Activated naive CD4-positive, alpha-beta T cell treated with anti-CD3 and anti-CD28 coated beads for 36 hours (primary cell): Measurements from ENCODE around the gene ARHGAP25. TPM values are rescaled to one million over a fixed set of nuclear protein-coding genes. Genes with fewer than 3 reads are reported as not detected.
"Not testable (repeated sequence)": the region's sequence is repeated elsewhere in the genome, so short reads cannot be mapped to it uniquely, and the experiment has no call there.

Experiments used
- CTCF ChIA-PET: fragments of 350-600 bp; sonication (Branson Sonifier 250); formaldehyde crosslinking; loops from one replicate; lab custom pipeline; 2021; ENCODE audit warnings: antibody characterized with exemption; lab: Charles Lee
- DNase-seq: peaks from one replicate; pipeline ENCODE4 v3.0.0-alpha.2; 2020
- H3K27ac Mint-ChIP-seq: one replicate; pipeline ENCODE4 v1.8.0; 2021; ENCODE audit warnings: mild to moderate bottlenecking, mixed read lengths
- H3K27me3 Mint-ChIP-seq: one replicate; pipeline ENCODE4 v1.8.0; 2021; ENCODE audit warnings: low read depth, mixed read lengths
- H3K36me3 Mint-ChIP-seq: one replicate; pipeline ENCODE4 v1.8.0; 2021; ENCODE audit warnings: low read depth, mixed read lengths
- H3K4me1 Mint-ChIP-seq: one replicate; pipeline ENCODE4 v1.8.0; 2021; ENCODE audit warnings: low read depth, mixed read lengths
- H3K4me3 Mint-ChIP-seq: one replicate; pipeline ENCODE4 v1.8.0; 2021; ENCODE audit warnings: mild to moderate bottlenecking, moderate library complexity, mixed read lengths
- H3K9me3 Mint-ChIP-seq: one replicate; pipeline ENCODE4 v1.8.0; 2021; ENCODE audit warnings: mixed read lengths
- intact Hi-C: fragments of 100-400 bp; cut with micrococcal nuclease; formaldehyde crosslinking; loops from one replicate; pipeline ENCODE4 v1.15.1; 2023
- total RNA-seq, 2 experiments: library from RNA; stranded (reverse); gene quantifications; one replicate each; pipeline ENCODE4 v1.2.3, GENCODE V29; 2021

Gene ARHGAP25
- total RNA-seq, 2 experiments from 2014 or later = 43.0 to 46.7 TPM

- Mint-ChIP-seq H3K4me3 (no peak overlapping the region), H3K27me3 (no peaks in the 10 kb centered on the region), H3K36me3 (peaks cover 28% of the 10 kb centered on the region), H3K27ac (peak overlapping the region; percentile 25), H3K9me3 (no peaks in the 10 kb centered on the region), H3K4me1 (peaks cover 21% of the 10 kb centered on the region)
- no peak for DNase-seq
- intact Hi-C loops = no loop called here
- CTCF ChIA-PET = interaction anchor here (1.4 to 1.9 kb wide), 4 partner anchors 12 to 51 kb away, joined by 4 to 8 read pairs (median 6); no protein-coding TSS in a partner anchor
Measured at GRCh38 chr2:68787356-68787755, 52.7 kb downstream of the ARHGAP25 start.

- H3K4me3 Mint-ChIP-seq = no peak overlapping the region
- peak; percentile 40 for DNase-seq
- H3K4me1 Mint-ChIP-seq = peaks cover 40% of the 10 kb centered on the region
- H3K36me3 Mint-ChIP-seq = peaks cover 32% of the 10 kb centered on the region
- no peaks in the 10 kb centered on the region for H3K27me3 Mint-ChIP-seq
- intact Hi-C loops = no loop called here
- peak overlapping the region; percentile 61 for H3K27ac Mint-ChIP-seq
- H3K9me3 Mint-ChIP-seq = no peaks in the 10 kb centered on the region
- CTCF ChIA-PET = interaction anchor here (2.1 kb wide), 1 partner anchor 10 kb away, joined by 4 read pairs; no protein-coding TSS in a partner anchor
Measured at GRCh38 chr2:68789603-68790002, 55.0 kb downstream of the ARHGAP25 start.

- Mint-ChIP-seq H3K36me3 (peaks cover 38% of the 10 kb centered on the region), H3K9me3 (no peaks in the 10 kb centered on the region), H3K27ac (no peak overlapping the region), H3K27me3 (no peaks in the 10 kb centered on the region), H3K4me1 (peaks cover 50% of the 10 kb centered on the region), H3K4me3 (no peak overlapping the region)
- DNase-seq = no peak
- intact Hi-C loops = no loop called here
- CTCF ChIA-PET = interaction anchor here (1.2 to 2.1 kb wide), 3 partner anchors 9 to 72 kb away, joined by 4 read pairs; no protein-coding TSS in a partner anchor
Measured at GRCh38 chr2:68790600-68790999, 56.0 kb downstream of the ARHGAP25 start.

- CTCF ChIA-PET = interaction anchor here (0.6 to 1.1 kb wide), 2 partner anchors 83 to 541 kb away, joined by 3 read pairs; no protein-coding TSS in a partner anchor
- no peak overlapping the region for H3K4me3 Mint-ChIP-seq
- H3K36me3 Mint-ChIP-seq = peaks cover 45% of the 10 kb centered on the region
- DNase-seq = no peak
- intact Hi-C loops = no loop called here
- H3K4me1 Mint-ChIP-seq = peaks cover 63% of the 10 kb centered on the region
- H3K27ac Mint-ChIP-seq = peak overlapping the region; percentile 3
- no peaks in the 10 kb centered on the region for H3K9me3 Mint-ChIP-seq
- no peaks in the 10 kb centered on the region for H3K27me3 Mint-ChIP-seq
Measured at GRCh38 chr2:68791914-68792313, 57.3 kb downstream of the ARHGAP25 start.

- H3K27me3 Mint-ChIP-seq = no peaks in the 10 kb centered on the region
- no peaks in the 10 kb centered on the region for H3K9me3 Mint-ChIP-seq
- peaks cover 46% of the 10 kb centered on the region for H3K36me3 Mint-ChIP-seq
- CTCF ChIA-PET = interaction anchor here (1.0 kb wide), 1 partner anchor 41 kb away, joined by 5 read pairs; no protein-coding TSS in a partner anchor
- H3K4me1 Mint-ChIP-seq = peaks cover 68% of the 10 kb centered on the region
- DNase-seq = no peak
- no peak overlapping the region for H3K27ac Mint-ChIP-seq
- intact Hi-C loops = no loop called here
- no peak overlapping the region for H3K4me3 Mint-ChIP-seq
Measured at GRCh38 chr2:68792751-68793150, 58.1 kb downstream of the ARHGAP25 start.

- no peak overlapping the region for H3K4me3 Mint-ChIP-seq
- H3K27ac Mint-ChIP-seq = peak overlapping the region; percentile 74
- H3K36me3 Mint-ChIP-seq = peaks cover 51% of the 10 kb centered on the region
- peak; percentile 34 for DNase-seq
- no peaks in the 10 kb centered on the region for H3K27me3 Mint-ChIP-seq
- H3K9me3 Mint-ChIP-seq = no peaks in the 10 kb centered on the region
- intact Hi-C loops = loop anchor here (1.0 kb wide), 3 partner anchors 26 to 329 kb away; partner anchors contain the start of genes APLF and FBXO48
- peaks cover 76% of the 10 kb centered on the region for H3K4me1 Mint-ChIP-seq
- CTCF ChIA-PET = no interaction called here
Measured at GRCh38 chr2:68796295-68796905, 61.8 kb downstream of the ARHGAP25 start.

GRCh38 chr2:68798569-68798968, 64.0 kb downstream of the ARHGAP25 start:
- Mint-ChIP-seq H3K4me1 (peaks cover 63% of the 10 kb centered on the region), H3K36me3 (peaks cover 46% of the 10 kb centered on the region), H3K27me3 (no peaks in the 10 kb centered on the region), H3K27ac (peak overlapping the region; percentile 57), H3K9me3 (no peaks in the 10 kb centered on the region), H3K4me3 (no peak overlapping the region)
- DNase-seq = no peak
- intact Hi-C loops = no loop called here
- CTCF ChIA-PET = interaction anchor here (0.7 kb wide), 1 partner anchor 30 kb away, joined by 3 read pairs; no protein-coding TSS in a partner anchor

- no peak overlapping the region for H3K4me3 Mint-ChIP-seq
- peaks cover 55% of the 10 kb centered on the region for H3K4me1 Mint-ChIP-seq
- no peaks in the 10 kb centered on the region for H3K27me3 Mint-ChIP-seq
- H3K27ac Mint-ChIP-seq = peak overlapping the region; percentile 26
- H3K36me3 Mint-ChIP-seq = peaks cover 47% of the 10 kb centered on the region
- intact Hi-C loops = no loop called here
- DNase-seq = no peak
- CTCF ChIA-PET = interaction anchor here (0.7 kb wide), 1 partner anchor 31 kb away, joined by 3 read pairs; no protein-coding TSS in a partner anchor
- H3K9me3 Mint-ChIP-seq = no peaks in the 10 kb centered on the region
Measured at GRCh38 chr2:68799140-68800026, 64.8 kb downstream of the ARHGAP25 start.

- DNase-seq = no peak
- H3K4me3 Mint-ChIP-seq = no peak overlapping the region
- no peaks in the 10 kb centered on the region for H3K9me3 Mint-ChIP-seq
- peaks cover 44% of the 10 kb centered on the region for H3K36me3 Mint-ChIP-seq
- CTCF ChIA-PET = interaction anchor here (1.4 kb wide), 1 partner anchor 44 kb away, joined by 3 read pairs; no protein-coding TSS in a partner anchor
- intact Hi-C loops = no loop called here
- H3K27me3 Mint-ChIP-seq = no peaks in the 10 kb centered on the region
- H3K27ac Mint-ChIP-seq = peak overlapping the region; percentile 17
- peaks cover 49% of the 10 kb centered on the region for H3K4me1 Mint-ChIP-seq
Measured at GRCh38 chr2:68800027-68800401, 65.4 kb downstream of the ARHGAP25 start.

GRCh38 chr2:68800517-68800916, 65.9 kb downstream of the ARHGAP25 start:
- Mint-ChIP-seq H3K27me3 (no peaks in the 10 kb centered on the region), H3K9me3 (no peaks in the 10 kb centered on the region), H3K27ac (no peak overlapping the region), H3K4me3 (no peak overlapping the region), H3K36me3 (peaks cover 46% of the 10 kb centered on the region), H3K4me1 (peaks cover 46% of the 10 kb centered on the region)
- CTCF ChIA-PET = interaction anchor here (1.4 kb wide), 1 partner anchor 45 kb away, joined by 3 read pairs; no protein-coding TSS in a partner anchor
- DNase-seq = no peak
- intact Hi-C loops = no loop called here

- peaks cover 32% of the 10 kb centered on the region for H3K4me1 Mint-ChIP-seq
- peaks cover 41% of the 10 kb centered on the region for H3K36me3 Mint-ChIP-seq
- H3K4me3 Mint-ChIP-seq, intact Hi-C loops, H3K27ac Mint-ChIP-seq, DNase-seq, H3K27me3 Mint-ChIP-seq, H3K9me3 Mint-ChIP-seq, CTCF ChIA-PET: not testable (repeated sequence)
Measured at GRCh38 chr2:68802161-68802560, 67.5 kb downstream of the ARHGAP25 start.

- H3K27me3 Mint-ChIP-seq = no peaks in the 10 kb centered on the region
- H3K36me3 Mint-ChIP-seq = peaks cover 37% of the 10 kb centered on the region
- intact Hi-C loops = no loop called here
- H3K27ac Mint-ChIP-seq = no peak overlapping the region
- peaks cover 34% of the 10 kb centered on the region for H3K4me1 Mint-ChIP-seq
- H3K4me3 Mint-ChIP-seq = no peak overlapping the region
- CTCF ChIA-PET = no interaction called here
- no peaks in the 10 kb centered on the region for H3K9me3 Mint-ChIP-seq
- DNase-seq = no peak
Measured at GRCh38 chr2:68805025-68805424, 70.4 kb downstream of the ARHGAP25 start.
